Keratinocyte (primary cell): Measurements from ENCODE around the gene CEP85L.

Source experiments
- EZH2 ChIP-seq: IDR thresholded peaks from one replicate; pipeline ENCODE4 v1.6.1; 2012; ENCODE audit warnings: inconsistent platforms, mild to moderate bottlenecking, low read length, moderate library complexity
- TF ChIP-seq, protein P1 (sequence below), 3 experiments: IDR thresholded peaks in 1 of 3; conservative IDR thresholded peaks in 1 of 3; optimal IDR thresholded peaks in 1 of 3; 2 replicates in 2 of 3; 3 replicates in 1 of 3; pipeline versions ENCODE3 to v1.5.1; 2011; ENCODE audit warnings: low read length in 3 of 3, mild to moderate bottlenecking in 3 of 3, moderate library complexity in 2 of 3, control low read depth in 1 of 3, inconsistent platforms in 1 of 3; ENCODE audit not compliant: insufficient read depth in 2 of 3; ENCODE audit errors: extremely low read depth in 1 of 3

DNA sequence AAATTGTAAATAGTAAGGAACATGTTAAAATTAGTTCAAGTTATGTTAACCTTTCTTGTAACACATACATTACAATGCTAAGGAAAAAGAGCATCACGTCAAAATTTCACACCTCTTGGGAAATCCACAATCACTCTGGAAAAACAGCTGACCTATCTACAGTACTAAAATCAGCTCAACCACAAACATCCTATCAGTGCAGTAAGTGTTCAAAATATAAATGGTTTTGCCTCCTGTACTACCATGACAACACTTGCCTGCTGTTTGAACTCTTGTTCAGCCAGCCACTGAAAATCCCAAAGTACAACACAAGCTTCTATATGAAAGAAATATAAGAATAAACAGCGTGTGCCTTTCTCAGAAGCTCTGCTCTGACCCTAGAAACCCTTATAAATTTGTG, 186.8 kb downstream of the CEP85L start:
- TF ChIP-seq, protein P1, sequence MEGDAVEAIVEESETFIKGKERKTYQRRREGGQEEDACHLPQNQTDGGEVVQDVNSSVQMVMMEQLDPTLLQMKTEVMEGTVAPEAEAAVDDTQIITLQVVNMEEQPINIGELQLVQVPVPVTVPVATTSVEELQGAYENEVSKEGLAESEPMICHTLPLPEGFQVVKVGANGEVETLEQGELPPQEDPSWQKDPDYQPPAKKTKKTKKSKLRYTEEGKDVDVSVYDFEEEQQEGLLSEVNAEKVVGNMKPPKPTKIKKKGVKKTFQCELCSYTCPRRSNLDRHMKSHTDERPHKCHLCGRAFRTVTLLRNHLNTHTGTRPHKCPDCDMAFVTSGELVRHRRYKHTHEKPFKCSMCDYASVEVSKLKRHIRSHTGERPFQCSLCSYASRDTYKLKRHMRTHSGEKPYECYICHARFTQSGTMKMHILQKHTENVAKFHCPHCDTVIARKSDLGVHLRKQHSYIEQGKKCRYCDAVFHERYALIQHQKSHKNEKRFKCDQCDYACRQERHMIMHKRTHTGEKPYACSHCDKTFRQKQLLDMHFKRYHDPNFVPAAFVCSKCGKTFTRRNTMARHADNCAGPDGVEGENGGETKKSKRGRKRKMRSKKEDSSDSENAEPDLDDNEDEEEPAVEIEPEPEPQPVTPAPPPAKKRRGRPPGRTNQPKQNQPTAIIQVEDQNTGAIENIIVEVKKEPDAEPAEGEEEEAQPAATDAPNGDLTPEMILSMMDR (optimal IDR thresholded peaks at IDR 0.05 in 1 of 3, IDR thresholded peaks at IDR 0.05 in 1 of 3, conservative IDR thresholded peaks at IDR 0.05 in 1 of 3; ENCODE audit: extremely low read depth in 1 of 3, insufficient read depth in 2 of 3, low read length in 3 of 3): no peak
- TF ChIP-seq EZH2: no peak
